Tibial artery (tissue), 4 donors: ENCODE measurements around the gene PDLIM5.

ENCODE experiments used
- DNase-seq, 2 donors: peaks; one replicate each; pipeline ENCODE4 v3.0.0-alpha.2; 2019
- H3K27ac ChIP-seq, 2 donors: fragments of 200-600 bp; sonication (generic) in 1 of 2; 1 replicate in 1 of 2; 2 replicates in 1 of 2; pipeline ENCODE4 v1.5.1; 2018 to 2019; ENCODE audit warnings: mild to moderate bottlenecking in 1 of 2
- H3K27me3 ChIP-seq, 2 donors: fragments of 200-600 bp; sonication (generic) in 1 of 2; one replicate each; pipeline versions ENCODE4 v1.5.1 to v1.6.0; 2016 to 2019
- H3K36me3 ChIP-seq, 3 donors: fragments of 200-600 bp; sonication (generic) in 2 of 3; one replicate each; pipeline ENCODE4 v1.5.1; 2016 to 2019; ENCODE audit warnings: mild to moderate bottlenecking in 2 of 3
- H3K4me1 ChIP-seq, 4 donors: fragments of 200-600 bp; sonication (generic) in 2 of 4; 1 replicate in 3 of 4; 2 replicates in 1 of 4; pipeline ENCODE4 v1.5.1; 2016 to 2019
- H3K4me3 ChIP-seq, 2 donors: fragments of 200-600 bp; sonication (generic) in 1 of 2; 1 replicate in 1 of 2; 2 replicates in 1 of 2; pipeline ENCODE4 v1.5.1; 2018 to 2019; ENCODE audit warnings: mild to moderate bottlenecking in 2 of 2
- H3K9me3 ChIP-seq, 3 donors: fragments of 200-600 bp; sonication (generic) in 1 of 3; one replicate each; pipeline ENCODE4 v1.5.1; 2016 to 2019
- CTCF ChIP-seq, 2 experiments: fragments of 200-600 bp in 1 of 2; fragments of 450-650 bp in 1 of 2; IDR thresholded peaks; one replicate each; pipeline ENCODE4 v1.5.1; 2017 to 2019; ENCODE audit warnings: antibody characterized with exemption in 2 of 2, mild to moderate bottlenecking in 1 of 2, moderate library complexity in 1 of 2
- intact Hi-C: fragments of 100-400 bp; cut with DNase I; formaldehyde crosslinking; loops from one replicate; pipeline ENCODE4 v1.15.0; 2023; ENCODE audit warnings: low total_unique reads

PDLIM5 gene

GRCh38 chr4:94642561-94642866 lies 190.8 kb downstream of the PDLIM5 start:
- H3K4me3 ChIP-seq = no peak overlapping the region
- peaks cover 0 to 17% (median 3%) of the 10 kb centered on the region in 4 donors for H3K4me1 ChIP-seq
- H3K27ac ChIP-seq = peak overlapping the region in 1 of 2 donors; percentile 27
- H3K27me3 ChIP-seq = no peaks in the 10 kb centered on the region
- intact Hi-C loops = no loop called here
- peaks cover 17 to 54% (median 35%) of the 10 kb centered on the region in 3 donors for H3K36me3 ChIP-seq
- DNase-seq = no peak
- TF ChIP-seq CTCF (IDR thresholded peaks at IDR 0.05) = no peak
- no peaks in the 10 kb centered on the region for H3K9me3 ChIP-seq

GRCh38 chr4:94648699-94649098 lies 197.0 kb downstream of the PDLIM5 start:
- DNase-seq = no peak
- H3K4me1 ChIP-seq = peaks cover 0 to 45% (median 20%) of the 10 kb centered on the region in 4 donors

GRCh38 chr4:94649381-94650133 lies 197.8 kb downstream of the PDLIM5 start:
- Histone ChIP-seq H3K36me3 (peaks cover 18 to 27% (median 23%) of the 10 kb centered on the region in 3 donors), H3K4me3 (no peak overlapping the region), H3K27ac (peak overlapping the region in 1 of 2 donors; percentile 2), H3K27me3 (no peaks in the 10 kb centered on the region), H3K9me3 (no peaks in the 10 kb centered on the region), H3K4me1 (peaks cover 0 to 51% (median 22%) of the 10 kb centered on the region in 4 donors)
- TF ChIP-seq CTCF (IDR thresholded peaks at IDR 0.05) = no peak
- DNase-seq = no peak
- intact Hi-C loops = no loop called here

More at GRCh38 chr4:94648699-94649098, 197.0 kb downstream of the PDLIM5 start:
- Histone ChIP-seq H3K27ac (no peak overlapping the region), H3K27me3 (no peaks in the 10 kb centered on the region), H3K4me3 (no peak overlapping the region), H3K36me3 (peaks cover 18 to 26% (median 26%) of the 10 kb centered on the region in 3 donors), H3K9me3 (no peaks in the 10 kb centered on the region)
- TF ChIP-seq CTCF (IDR thresholded peaks at IDR 0.05) = no peak
- intact Hi-C loops = no loop called here

GRCh38 chr4:94650134-94650495 lies 198.4 kb downstream of the PDLIM5 start:
- H3K27me3 ChIP-seq = no peaks in the 10 kb centered on the region
- H3K27ac ChIP-seq = peak overlapping the region in 1 of 2 donors; percentile 2
- no peak for DNase-seq
- H3K36me3 ChIP-seq = peaks cover 18 to 25% (median 18%) of the 10 kb centered on the region in 3 donors
- H3K4me3 ChIP-seq = no peak overlapping the region
- intact Hi-C loops = no loop called here
- TF ChIP-seq CTCF (IDR thresholded peaks at IDR 0.05) = no peak
- no peaks in the 10 kb centered on the region for H3K9me3 ChIP-seq
- H3K4me1 ChIP-seq = peaks cover 0 to 57% (median 22%) of the 10 kb centered on the region in 4 donors

GRCh38 chr4:94650690-94651089 lies 198.9 kb downstream of the PDLIM5 start:
- no peaks in the 10 kb centered on the region for H3K27me3 ChIP-seq
- intact Hi-C loops = no loop called here
- H3K4me1 ChIP-seq = peaks cover 0 to 57% (median 22%) of the 10 kb centered on the region in 4 donors
- no peak for DNase-seq
- H3K36me3 ChIP-seq = peaks cover 16 to 19% (median 18%) of the 10 kb centered on the region in 3 donors
- no peaks in the 10 kb centered on the region for H3K9me3 ChIP-seq
- no peak for TF ChIP-seq CTCF (IDR thresholded peaks at IDR 0.05)
- no peak overlapping the region for H3K27ac ChIP-seq
- no peak overlapping the region for H3K4me3 ChIP-seq
